HG03575 (cell line): ENCODE data around the gene MFSD2B.
"Not testable (repeated sequence)": the region's sequence is repeated elsewhere in the genome, so short reads cannot be mapped to it uniquely, and the experiment has no call there.

Experiments
- ATAC-seq: cut with Tn5 transposase; IDR thresholded peaks from one replicate; pipeline ENCODE4 v1.9.1; 2021; ENCODE audit not compliant: unreplicated experiment, insufficient number of reproducible peaks, low FRiP score; ENCODE audit errors: extremely low read depth

Gene MFSD2B

DNA sequence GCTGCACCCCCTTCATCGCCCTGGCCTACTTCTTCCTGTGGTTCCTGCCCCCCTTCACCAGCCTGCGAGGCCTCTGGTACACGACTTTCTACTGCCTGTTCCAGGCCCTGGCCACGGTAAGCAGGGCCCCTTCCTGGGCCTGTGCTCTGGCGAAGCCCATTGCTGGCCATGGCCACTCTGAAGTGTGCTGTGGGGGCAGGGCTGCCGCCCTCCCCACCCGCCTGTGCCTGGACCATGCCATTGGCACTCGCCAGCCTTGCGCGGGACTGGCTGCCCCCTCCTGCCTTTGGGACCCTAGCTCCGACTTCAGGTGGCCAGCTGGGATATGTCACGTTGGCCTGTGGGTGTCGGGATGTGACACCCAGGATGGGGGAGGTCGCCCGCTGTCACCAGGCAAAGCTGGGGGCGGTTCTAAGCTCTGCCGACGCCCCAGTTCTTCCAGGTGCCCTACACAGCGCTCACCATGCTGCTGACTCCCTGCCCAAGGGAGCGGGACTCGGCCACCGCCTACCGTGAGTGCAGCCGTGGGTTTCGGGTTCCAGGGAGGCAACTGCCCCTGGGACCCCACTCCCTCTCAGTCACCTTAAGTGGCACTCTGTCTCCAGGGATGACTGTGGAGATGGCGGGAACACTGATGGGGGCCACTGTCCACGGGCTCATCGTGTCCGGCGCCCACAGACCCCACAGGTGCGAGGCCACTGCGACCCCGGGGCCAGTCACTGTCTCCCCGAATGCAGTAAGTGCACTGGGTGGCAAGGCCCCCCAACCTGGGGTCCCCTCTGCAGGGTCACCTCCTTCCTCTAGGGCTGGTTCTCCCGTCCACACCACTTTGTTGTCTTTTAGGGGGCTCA, 7.2 kb downstream of the MFSD2B start:
- no peak for ATAC-seq

DNA sequence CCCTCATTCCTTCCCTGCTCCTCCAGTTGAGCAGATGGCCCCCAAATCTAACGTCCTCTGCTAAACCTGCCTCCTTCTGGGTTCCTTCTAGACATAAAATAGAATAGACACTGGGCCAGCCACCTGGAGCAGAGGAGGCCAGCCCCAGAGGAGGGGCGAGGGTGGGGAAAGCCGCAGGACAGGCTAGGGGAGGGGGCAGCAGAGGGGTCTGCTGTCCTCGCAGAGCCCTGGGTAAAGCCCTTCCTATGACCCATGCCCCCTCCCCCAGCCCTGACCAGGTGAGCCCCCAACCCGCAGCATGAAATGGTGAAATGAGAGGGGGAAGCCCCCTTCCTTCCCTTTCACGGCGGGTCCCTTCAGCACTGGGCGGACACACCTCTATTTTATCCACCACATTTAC, 7.8 kb downstream of the MFSD2B start:
- no peak for ATAC-seq

DNA sequence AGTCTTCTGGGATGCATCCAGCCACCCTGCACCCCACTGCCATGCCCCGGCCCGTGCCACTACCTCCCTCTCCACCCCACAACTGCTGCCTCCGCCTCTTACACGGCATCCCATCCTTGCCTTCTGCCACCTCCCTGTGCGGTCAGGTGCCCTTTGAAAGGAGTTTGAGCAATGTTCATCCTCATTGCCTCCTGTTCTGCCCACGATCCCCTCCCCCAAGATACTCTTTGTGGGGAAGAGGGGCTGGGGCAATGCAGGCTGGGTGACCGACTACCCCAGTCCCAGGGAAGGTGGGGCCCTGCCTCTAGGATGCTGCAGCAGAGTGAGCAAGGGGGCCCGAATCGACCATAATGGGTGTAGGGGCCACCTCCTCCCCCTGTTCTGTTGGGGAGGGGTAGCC, 8.4 kb downstream of the MFSD2B start:
- no peak for ATAC-seq

DNA sequence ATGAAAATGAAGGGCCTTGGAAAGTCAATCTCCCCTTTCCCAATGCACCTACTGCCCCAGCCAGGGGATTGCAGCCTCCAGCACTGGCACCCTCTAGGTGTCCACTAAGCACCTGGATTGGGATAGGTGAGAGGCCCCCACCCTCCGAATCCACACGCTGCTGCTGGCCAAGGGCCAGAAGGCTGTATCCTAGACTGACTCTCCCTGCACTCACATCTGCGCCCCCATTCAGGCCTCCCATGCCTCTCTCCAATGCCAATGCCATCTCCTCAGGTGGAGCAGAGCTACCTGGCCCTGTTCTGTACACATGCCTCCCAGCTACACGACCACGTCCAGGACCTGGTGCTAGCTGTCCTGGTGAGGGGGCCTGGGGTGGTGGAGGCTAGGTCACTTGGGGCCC, 9.8 kb downstream of the MFSD2B start:
- no peak for ATAC-seq

DNA sequence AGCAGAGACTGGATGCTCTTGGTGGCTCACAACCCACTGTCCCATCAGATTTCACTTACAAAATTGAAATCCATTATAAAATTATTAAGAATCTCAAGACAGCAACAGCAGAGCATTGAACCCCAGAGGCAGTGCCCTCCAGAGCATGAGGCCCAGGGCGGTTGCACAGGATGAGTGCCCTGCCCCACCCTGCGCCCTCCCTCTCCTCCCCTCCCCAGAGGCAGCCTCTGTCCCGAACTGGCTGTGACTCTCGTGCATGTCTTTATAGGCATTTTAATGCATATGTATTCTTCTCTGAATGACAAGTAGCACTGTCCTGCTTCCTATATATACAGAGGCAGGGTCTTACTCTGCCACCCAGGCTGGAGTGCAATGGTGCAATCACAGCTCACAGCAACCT, 10.4 kb downstream of the MFSD2B start:
- no peak for ATAC-seq

DNA sequence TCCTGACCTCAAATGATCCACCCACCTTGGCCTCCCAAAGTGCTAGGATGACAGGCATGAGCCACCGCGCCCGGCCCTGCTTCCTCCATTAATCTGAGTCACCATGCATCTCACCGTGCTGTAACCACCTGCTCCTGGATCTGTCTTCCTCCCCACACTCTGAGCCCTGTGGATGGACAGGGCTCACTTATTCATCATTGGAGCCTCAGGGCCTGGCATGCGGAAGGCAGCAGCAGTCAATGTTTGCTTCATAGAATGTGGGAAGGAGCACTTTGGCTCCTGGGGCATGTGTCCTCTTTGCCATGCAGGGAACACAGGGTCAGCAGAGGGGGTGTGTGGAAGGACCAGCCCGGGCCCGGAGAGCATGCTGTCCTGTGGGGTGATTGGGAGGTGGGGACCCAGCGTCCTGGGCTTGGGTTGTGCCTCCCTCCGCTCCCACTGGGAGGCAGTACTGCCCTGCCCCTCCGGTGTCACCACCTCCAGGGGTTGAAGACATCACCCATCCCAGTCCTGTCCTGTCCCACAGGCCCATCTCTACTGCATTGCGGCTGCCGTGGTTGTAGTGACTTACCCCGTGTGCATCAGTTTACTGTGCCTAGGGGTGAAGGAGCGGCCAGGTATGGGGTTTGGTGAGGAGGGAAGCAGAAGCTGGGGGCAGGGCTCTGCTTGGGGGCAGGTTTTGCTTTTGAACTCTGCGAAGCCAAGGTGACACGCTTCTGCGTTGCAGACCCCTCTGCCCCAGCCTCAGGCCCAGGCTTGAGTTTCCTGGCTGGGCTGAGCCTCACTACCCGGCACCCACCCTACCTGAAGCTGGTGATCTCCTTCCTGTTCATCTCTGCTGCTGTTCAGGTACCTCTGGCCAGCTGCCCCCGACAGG, 11.5 kb downstream of the MFSD2B start:
- ATAC-seq = no peak

DNA sequence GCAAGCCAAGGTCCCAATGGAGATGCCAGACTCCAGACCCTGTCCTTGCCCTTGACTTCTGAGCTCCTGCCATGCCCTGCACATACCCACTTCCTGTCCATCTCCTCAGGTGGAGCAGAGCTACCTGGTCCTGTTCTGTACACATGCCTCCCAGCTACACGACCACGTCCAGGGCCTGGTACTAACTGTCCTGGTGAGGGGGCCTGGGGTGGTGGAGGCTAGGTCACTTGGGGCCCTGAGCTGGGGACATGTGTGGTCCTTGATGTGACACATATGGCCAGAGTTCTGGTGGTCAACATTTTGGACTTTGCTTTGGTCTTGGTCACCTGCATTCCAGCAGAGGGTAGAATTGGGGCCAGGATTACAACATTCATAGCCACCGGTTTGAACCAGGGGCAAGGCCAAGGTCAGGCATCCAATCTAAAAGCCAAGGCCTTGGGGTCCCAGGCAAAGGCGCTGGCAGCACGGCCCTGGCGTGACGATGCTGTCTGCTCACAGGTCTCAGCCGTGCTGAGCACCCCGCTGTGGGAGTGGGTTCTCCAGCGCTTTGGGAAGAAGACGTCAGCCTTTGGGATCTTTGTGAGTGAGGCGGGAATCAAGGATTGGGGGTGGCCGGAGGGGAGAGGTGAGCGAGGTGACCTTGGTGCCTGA, 12.6 kb downstream of the MFSD2B start:
- ATAC-seq = no peak

DNA sequence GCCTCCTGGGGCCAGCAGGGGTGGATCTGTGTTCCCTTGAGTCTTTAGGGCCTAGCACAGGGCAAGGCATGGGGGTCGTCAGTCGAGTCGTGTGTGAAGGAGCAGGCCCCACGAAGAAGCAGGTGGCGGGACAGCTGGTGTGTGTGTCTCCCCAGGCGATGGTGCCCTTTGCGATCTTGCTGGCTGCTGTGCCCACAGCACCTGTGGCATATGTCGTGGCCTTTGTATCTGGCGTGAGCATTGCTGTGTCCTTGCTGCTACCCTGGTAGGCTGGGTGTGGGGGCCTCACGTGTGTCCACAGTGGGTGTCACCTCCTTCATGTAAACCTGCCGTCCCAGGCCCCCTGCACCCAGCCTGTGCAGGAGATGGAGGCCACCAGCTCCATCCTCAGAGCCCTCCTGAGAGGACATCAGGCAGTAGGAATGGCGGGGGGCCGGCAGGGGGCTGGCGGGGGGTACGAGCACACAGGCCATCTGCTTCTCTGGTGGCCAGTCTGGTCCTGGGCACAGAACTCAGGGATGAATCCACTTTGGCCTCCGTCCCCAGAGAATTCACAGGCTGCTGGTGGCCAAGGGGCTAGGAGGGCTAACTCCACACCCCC, 13.2 kb downstream of the MFSD2B start:
- no peak for ATAC-seq

DNA sequence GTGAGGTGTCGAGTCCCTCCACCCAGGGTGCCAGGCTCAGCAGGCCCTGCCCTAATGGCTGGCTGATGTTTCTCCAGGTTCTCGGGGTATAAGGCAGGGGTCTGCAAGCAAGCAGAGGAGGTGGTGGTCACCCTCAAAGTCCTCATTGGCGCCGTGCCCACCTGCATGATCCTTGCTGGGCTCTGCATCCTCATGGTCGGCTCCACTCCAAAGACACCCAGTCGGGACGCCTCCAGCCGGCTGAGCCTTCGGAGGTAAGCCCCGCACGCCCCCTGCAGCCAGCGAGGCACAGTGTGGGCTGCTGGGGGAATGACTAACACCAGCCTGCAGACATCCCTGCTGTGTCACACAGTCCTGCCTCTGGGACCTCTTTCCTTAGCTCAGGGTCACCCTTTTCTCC, 14.1 kb downstream of the MFSD2B start:
- ATAC-seq = no peak

DNA sequence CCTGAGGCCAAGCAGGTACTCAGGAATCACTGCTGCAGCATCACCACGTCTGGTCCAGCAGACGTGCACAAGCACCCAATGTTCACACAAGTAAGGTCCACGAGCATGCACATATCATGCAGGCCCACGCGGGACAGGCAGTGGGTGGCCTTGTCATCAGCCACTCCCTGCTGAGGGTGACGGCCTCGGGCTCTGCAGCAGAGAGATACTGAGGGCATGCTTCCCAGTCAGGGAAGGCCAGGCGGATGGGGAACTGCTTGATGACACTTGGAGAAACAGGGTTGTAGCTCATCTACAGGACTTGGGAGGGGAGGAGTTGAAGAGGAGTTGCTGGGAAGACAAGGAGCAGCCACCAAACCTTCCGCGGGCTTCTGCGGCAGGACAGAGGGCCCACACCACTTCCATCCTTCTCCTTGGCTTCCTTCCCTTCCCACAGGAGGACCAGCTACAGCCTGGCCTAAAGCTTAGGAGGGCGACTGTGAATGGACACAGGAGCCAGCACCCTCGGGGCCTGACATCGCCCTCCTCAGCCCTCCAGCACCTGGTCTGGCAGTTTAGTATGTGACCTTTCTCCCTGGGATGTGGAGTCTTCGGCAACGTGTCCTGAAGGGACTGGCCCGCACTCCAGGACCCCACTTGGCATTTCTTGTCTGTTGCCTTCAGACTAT, 15.2 kb downstream of the MFSD2B start:
- no peak for ATAC-seq

DNA sequence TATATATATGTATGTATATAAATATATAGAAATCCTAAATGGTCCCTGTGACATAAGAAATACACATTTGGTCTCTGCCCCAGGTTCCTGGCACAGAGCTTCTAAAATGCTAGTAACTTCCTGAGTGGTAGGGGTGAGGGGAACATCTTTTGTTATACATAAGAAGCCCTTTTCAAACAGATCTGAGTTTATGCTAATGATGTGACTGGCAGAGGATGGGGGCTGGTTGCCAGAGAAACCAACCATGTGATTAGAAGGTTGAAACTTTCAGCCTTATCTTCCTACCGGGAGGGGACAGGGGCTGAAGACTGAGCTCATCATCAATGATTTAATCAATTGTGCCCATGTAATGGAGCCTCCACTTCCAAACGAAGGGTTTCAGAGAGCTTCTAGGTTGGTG, 16.3 kb downstream of the MFSD2B start:
- no peak for ATAC-seq

DNA sequence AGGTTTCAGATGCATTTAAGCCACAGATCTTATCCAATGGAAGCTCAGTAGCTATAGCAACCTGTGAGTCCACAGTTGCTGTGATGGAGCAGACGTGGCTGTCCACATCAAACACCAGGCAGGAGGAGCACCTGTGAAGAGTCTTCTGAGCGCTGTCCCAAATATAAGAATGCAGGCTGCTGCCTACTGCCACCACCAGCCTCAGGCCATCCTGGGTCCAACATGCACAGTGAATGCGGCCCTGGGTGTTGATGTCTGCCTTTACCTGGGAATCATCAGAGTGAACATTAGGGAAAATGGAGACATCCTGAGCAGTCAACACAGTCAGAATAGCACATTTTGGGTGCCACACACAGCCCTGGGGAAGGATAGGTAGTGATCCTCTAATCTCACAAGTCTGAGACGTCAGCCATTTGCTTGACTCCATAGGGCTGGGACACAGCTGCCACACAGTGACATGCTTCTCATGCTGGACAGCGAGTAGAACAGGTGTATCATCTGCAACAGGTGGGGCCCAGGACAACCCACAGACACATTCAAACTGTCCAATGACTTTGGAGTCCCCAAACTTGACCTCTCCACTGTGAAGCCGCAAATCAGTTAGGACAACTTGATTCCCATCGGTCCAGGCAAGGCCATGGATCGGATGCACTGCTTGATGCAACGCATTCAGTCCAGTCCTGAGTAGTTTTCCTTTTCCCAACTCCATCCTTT, 29.1 kb downstream of the MFSD2B start:
- ATAC-seq = no peak

DNA sequence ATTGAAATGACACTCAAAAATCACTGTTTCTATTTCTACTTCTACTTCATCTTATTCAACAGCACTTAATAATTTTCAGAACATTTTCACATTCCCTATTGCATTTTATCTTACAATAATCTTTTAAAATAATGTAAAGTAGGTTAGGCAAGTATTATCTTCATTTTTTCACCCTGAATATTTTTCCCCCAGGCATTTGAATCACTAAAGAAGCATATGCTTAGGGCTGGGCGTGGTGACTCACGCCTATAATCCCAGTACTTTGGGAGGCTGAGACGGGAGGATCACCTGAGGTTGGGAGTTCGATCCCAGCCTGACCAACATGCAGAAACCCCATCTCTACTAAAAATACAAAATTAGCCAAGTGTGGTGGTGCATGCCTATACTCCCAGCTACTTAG, 30.6 kb downstream of the MFSD2B start:
- no peak for ATAC-seq

DNA sequence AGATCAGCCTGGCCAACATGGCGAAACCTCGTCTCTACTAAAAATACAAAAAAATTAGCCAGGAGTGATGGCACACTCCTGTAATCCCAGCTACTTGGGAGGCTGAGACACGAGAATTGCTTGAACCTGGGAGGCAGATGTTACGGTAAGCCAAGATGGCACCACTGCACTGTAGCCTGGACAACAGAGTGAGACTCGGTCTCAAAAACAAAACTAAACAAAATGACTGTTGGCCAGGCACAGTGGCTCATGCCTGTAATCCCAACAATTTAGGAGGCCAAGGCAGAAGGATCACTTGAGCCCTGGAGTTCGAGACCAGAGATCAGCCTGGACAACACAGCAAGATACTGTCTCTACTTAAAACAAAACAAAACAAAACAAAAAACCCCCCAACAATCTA, 33.2 kb downstream of the MFSD2B start:
- ATAC-seq = not testable (repeated sequence)

DNA sequence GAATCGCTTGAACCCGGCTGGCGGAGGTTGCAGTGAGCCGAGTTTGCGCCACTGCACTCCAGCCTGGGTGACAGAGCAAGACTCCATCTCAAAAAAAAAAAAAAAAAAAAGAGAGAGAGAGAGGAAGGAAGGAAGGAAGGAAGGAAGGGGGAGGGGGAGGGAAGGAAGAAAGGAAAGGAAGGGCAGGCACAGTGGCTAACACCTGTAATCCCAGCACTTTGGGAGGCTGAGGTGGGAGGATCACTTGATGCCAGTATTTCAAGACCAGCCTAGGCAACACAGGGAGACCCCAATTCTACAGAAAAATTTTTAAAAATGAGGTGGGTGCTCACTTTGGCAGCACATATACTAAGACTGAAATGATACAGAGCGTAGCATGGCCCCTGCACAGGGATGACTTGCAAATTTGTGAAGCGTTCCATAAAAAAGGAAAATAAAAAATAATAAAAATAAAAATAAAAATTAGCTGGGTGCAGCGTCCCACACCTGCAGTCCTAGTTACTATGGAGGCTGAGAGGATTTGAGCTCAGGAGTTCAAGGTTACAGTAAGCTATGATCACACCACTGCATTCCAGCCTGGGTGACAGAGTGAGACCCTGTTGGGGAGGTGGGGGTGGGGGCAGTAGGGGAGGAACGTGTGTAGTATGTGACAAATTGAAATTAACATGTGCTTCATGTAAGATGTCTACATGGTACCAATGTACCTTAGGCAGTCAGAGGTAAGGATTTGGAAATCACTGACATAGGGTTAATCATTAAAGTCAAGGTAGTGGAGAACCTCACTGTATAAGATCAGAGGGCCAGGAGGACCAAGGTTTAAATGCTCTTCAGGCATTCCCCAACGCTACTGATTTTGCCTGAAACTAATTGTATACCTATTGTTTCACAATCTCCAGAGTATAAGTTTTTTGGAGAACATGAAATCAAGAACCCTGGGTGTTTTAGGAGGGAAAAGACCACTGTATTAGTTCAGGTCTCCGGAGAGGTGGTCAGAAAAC, 35.9 kb downstream of the MFSD2B start:
- ATAC-seq = no peak

DNA sequence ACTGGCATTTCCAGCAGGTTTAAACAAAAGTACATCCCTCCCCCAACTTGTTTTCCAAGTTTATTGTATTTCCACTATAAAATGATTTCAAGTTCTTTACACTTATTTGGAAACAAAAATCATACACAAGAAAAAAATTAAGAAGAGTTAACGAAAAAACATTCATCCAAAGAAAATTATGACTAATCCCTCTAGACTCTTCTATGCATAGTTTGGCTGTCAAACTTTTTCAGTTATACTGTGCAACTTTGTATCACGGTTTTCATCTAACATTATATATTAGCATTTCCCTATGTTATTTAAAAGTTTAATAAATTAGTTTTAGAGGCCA, 36.7 kb downstream of the MFSD2B start:
- no peak for ATAC-seq

DNA sequence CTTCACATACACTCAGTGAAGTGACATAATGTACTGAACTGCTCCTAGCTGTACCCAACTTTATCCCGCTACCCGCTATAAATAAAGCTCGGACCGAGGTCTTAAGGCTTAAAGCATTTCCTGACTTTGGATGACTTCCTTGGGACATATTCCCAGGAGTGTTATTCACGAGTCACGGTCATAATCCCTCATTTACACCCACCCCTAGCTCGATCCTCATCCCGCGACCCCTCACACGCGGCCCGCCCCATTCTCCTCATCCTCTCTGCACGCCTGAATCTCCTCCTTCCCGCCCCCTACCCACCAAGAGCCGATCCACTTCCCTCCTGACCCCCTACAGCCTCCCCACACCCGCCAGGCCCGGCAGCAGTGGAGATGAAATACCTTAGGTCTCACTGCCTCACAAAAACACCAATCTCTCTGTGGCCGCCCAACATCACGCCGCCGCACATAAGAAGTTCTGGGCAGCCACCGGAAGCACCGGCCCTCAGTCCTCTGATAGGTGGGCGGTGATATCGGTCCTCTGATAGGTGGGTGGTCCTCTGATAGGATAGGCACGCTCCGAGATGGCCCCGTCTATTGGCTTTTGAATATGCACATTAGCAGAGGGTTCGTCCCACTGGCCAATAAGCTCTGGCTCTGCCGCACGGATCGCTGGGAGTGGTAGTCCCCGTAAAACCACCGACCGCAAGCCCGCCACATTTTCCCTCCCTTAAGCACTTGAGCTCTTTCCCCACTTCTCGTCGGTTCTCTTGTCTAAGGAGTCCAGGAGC, 37.2 kb downstream of the MFSD2B start, which contains the start of gene WDCP:
Gene WDCP, minus strand, starts transcription at position 462 of the 773 bp plus-strand sequence. CDS start 7,897 bp downstream, outside the sequence.
- ATAC-seq = peak; percentile 95
